ENCODE data around the gene SLC6A12.

DNA sequence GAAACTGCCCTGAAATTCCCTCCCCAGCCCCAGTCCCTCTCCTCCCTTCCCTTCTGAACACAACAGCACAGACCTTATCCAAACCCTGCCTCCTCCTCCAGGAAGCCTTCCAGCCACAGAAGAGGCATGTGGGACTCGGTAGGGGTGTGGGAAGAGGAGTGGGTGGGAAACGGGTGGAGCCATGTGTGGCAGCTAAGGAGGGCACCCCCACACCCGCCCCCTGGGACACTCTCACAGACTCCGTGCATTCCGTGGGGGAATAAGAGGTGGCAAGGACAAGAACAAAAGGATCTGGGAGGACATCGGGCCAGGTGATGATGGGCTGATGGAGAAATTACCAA, 24.4 kb downstream of the SLC6A12 start:
- TF ChIP-seq POLR2A (IDR thresholded peaks at IDR 0.05) = no peak
- TF ChIP-seq EP300 (IDR thresholded peaks at IDR 0.05; ENCODE audit: low read depth) = no peak
